Mucosa of descending colon (tissue), 3 donors: ENCODE data around the gene ACACA. TPM values are rescaled to one million over a fixed set of nuclear protein-coding genes. Genes with fewer than 3 reads are reported as not detected.

Experiments
- ATAC-seq: fragments of 200-7000 bp; cut with Tn5 transposase; one replicate; pipeline ENCODE4 v1.9.1; 2020; ENCODE audit warnings: mild to moderate bottlenecking, moderate library complexity
- DNase-seq, 3 donors: peaks; one replicate each; pipeline ENCODE4 v3.0.0-alpha.2; 2020
- H3K36me3 ChIP-seq: fragments of 200-600 bp; one replicate; pipeline ENCODE4 v1.8.0; 2021; ENCODE audit warnings: low read depth, mild to moderate bottlenecking
- H3K4me1 ChIP-seq: fragments of 200-600 bp; one replicate; pipeline ENCODE4 v1.8.0; 2021; ENCODE audit warnings: low read depth, mild to moderate bottlenecking
- H3K4me3 ChIP-seq: fragments of 200-600 bp; one replicate; pipeline ENCODE4 v1.8.0; 2021; ENCODE audit warnings: mild to moderate bottlenecking
- H3K9me3 ChIP-seq: fragments of 200-600 bp; one replicate; pipeline ENCODE4 v1.8.0; 2021; ENCODE audit warnings: mild to moderate bottlenecking
- CTCF ChIP-seq: fragments of 200-600 bp; IDR thresholded peaks from one replicate; pipeline ENCODE4 v1.8.0; 2022; ENCODE audit warnings: antibody characterized with exemption, mild to moderate bottlenecking
- intact Hi-C, 2 donors: fragments of 100-400 bp; cut with DNase I in 1 of 2; cut with micrococcal nuclease in 1 of 2; formaldehyde crosslinking; loops; one replicate each; pipeline versions ENCODE4 v1.11.0 to v1.11.1; 2022; cut with DNase I, micrococcal nuclease
- total RNA-seq, 3 donors: library from RNA; stranded (reverse); fragmentation: NEBNext Ultra II Directional in 2 of 3; extraction: Animal tissue kit (Norgen Biotek cat#: 25700) in 2 of 3; gene quantifications; one replicate each; pipeline versions ENCODE4 v1.2.1 to v1.2.4, GENCODE V29; 2021 to 2023
- donor health status: DM: no; HTN: no; CAD: no; lungs with moderate emphysema.
- donor health status: DM: no; HTN: no; CAD: no.
- donor health status: DM: no; HTN: yes; CAD: no.

The ACACA gene
- total RNA-seq, 3 donors from 2014 or later = 58.5 to 64.1 (median 60.3) TPM

- no peaks in the 10 kb centered on the region for H3K9me3 ChIP-seq
- intact Hi-C loops = no loop called here
- no peaks in the 10 kb centered on the region for H3K4me1 ChIP-seq
- no peak for ATAC-seq
- TF ChIP-seq CTCF = no peak
- no peak overlapping the region for H3K4me3 ChIP-seq
- H3K36me3 ChIP-seq = no peaks in the 10 kb centered on the region
- DNase-seq = no peak
Observed at GRCh38 chr17:37218849-37219248, 187.8 kb downstream of the ACACA start.

GRCh38 chr17:37214416-37214815 lies 192.2 kb downstream of the ACACA start:
- DNase-seq = no peak
- no peaks in the 10 kb centered on the region for H3K36me3 ChIP-seq
- no peak for ATAC-seq
- H3K4me3 ChIP-seq = no peak overlapping the region
- H3K4me1 ChIP-seq = no peaks in the 10 kb centered on the region
- TF ChIP-seq CTCF = no peak
- H3K9me3 ChIP-seq = no peaks in the 10 kb centered on the region
- intact Hi-C loops = no loop called here

GRCh38 chr17:37213927-37214326 lies 192.7 kb downstream of the ACACA start:
- no peaks in the 10 kb centered on the region for H3K9me3 ChIP-seq
- intact Hi-C loops = no loop called here
- ATAC-seq (no peak), DNase-seq (no peak)
- no peaks in the 10 kb centered on the region for H3K36me3 ChIP-seq
- TF ChIP-seq CTCF = no peak
- no peaks in the 10 kb centered on the region for H3K4me1 ChIP-seq
- no peak overlapping the region for H3K4me3 ChIP-seq

GRCh38 chr17:37212179-37212578 lies 194.5 kb downstream of the ACACA start:
- DNase-seq (no peak), ATAC-seq (no peak)
- Histone ChIP-seq H3K36me3 (no peaks in the 10 kb centered on the region), H3K9me3 (no peaks in the 10 kb centered on the region), H3K4me1 (no peaks in the 10 kb centered on the region), H3K4me3 (no peak overlapping the region)
- intact Hi-C loops = no loop called here
- TF ChIP-seq CTCF = no peak

- H3K36me3 ChIP-seq = no peaks in the 10 kb centered on the region
- TF ChIP-seq CTCF = no peak
- intact Hi-C loops = no loop called here
Observed at GRCh38 chr17:37211136-37211535, 195.5 kb downstream of the ACACA start.

GRCh38 chr17:37207103-37207502 lies 199.5 kb downstream of the ACACA start:
- Histone ChIP-seq H3K9me3 (no peaks in the 10 kb centered on the region), H3K36me3 (no peaks in the 10 kb centered on the region), H3K4me3 (no peak overlapping the region), H3K4me1 (no peaks in the 10 kb centered on the region)
- no peak for TF ChIP-seq CTCF
- no peak for ATAC-seq
- DNase-seq = no peak
- intact Hi-C loops = no loop called here

More at GRCh38 chr17:37211136-37211535, 195.5 kb downstream of the ACACA start:
- H3K4me1 ChIP-seq = no peaks in the 10 kb centered on the region
- DNase-seq = no peak
- no peak overlapping the region for H3K4me3 ChIP-seq
- no peaks in the 10 kb centered on the region for H3K9me3 ChIP-seq
- ATAC-seq = no peak
